ENCODE measurements around the gene MTF1. TPM values are rescaled to one million over a fixed set of nuclear protein-coding genes. Genes with fewer than 3 reads are reported as not detected.
"Not testable (repeated sequence)": the region's sequence is repeated elsewhere in the genome, so short reads cannot be mapped to it uniquely, and the experiment has no call there.

MTF1 gene
- 10.6 TPM for total RNA-seq

DNA sequence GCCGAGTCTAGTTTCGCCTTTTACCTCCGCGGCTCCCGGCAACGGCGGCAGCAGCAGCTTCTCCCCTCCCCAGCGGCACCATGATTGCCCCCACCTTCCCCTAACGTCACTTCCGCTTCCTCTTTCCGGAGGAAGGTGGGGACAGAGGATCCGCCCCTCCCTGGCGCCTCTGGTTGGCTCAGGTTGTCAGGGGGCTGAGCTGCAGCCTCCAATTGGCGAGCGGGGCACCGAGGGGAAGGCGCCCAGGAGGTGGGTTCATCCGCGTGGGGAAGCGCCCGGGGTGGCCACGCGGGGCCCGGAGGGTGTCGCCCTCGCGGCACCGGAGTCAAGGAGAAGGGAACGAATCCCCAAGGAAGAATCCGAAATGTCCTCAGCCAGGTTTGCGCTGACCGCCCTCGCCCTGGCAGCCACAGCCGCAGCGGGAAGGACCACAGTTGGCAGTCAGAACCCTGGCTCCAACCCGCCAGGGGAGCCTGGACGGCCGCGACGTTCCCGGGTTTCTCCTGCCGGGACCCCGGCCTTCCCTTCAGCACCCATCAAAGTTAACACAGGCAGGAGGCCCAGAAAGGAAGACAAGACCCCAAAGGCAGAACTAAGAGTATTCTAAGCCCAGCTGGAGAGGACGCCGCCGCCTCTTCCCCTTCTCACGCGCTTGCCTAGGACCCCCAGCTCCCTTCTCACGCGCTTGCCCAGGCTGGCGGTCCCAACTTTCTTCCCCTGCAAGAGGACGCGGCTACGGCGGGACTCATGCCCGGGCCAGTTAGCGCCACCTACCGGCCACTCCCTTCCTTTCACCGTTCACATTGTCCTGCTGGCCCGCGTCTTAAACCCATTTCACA, at the start of gene MTF1:
MTF1 (minus strand) TSS at position 86 of the 839 bp plus-strand sequence. CDS start 1,934 bp downstream, outside the sequence.
- Histone ChIP-seq H3K9me3 (no peaks in the 10 kb centered on the region), H3K4me1 (peaks cover 6 to 19% of the 10 kb centered on the region in 2 donors), H3K27ac (peak within 1 kb of the TSS; percentile 82 to 87), H3K27me3 (no peaks in the 10 kb centered on the region), H3K4me3 (peak within 1 kb of the TSS; percentile 68 to 80), H3K36me3 (peaks cover 31 to 36% of the 10 kb centered on the region in 2 donors)
- DNase-seq (ENCODE audit: low spot score in 2 of 2) = peak; percentile 92 to 98
- TF ChIP-seq, protein P1, sequence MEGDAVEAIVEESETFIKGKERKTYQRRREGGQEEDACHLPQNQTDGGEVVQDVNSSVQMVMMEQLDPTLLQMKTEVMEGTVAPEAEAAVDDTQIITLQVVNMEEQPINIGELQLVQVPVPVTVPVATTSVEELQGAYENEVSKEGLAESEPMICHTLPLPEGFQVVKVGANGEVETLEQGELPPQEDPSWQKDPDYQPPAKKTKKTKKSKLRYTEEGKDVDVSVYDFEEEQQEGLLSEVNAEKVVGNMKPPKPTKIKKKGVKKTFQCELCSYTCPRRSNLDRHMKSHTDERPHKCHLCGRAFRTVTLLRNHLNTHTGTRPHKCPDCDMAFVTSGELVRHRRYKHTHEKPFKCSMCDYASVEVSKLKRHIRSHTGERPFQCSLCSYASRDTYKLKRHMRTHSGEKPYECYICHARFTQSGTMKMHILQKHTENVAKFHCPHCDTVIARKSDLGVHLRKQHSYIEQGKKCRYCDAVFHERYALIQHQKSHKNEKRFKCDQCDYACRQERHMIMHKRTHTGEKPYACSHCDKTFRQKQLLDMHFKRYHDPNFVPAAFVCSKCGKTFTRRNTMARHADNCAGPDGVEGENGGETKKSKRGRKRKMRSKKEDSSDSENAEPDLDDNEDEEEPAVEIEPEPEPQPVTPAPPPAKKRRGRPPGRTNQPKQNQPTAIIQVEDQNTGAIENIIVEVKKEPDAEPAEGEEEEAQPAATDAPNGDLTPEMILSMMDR (IDR thresholded peaks at IDR 0.05) = peak; percentile 66 to 91 (median 81)
- intact Hi-C loops (cut with DNase I) = loop anchor here (1.0 to 2.0 kb wide), 5 partner anchors 51 to 263 kb away; partner anchors contain the start of genes UTP11 and YRDC

DNA sequence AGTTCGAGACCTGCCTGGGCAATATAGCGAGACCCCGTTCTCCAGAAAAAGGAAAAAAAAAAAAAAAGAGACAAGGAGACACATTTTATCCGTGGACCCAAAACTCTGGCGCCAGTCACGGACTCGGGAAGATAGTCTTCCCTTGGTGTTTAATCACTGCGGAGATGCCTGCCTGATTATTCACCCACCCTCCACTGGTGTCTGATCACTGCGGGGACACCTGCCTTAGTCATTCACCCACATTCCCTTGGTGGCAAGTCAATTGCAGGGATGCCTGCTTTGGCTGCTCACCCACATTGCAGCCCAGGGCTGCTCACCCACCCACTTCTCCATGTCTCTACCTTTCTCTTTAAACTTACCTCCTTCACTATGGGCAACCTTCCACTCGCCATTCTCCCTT, 49.1 kb upstream of the MTF1 start:
- H3K4me3 ChIP-seq; H3K27me3 ChIP-seq; DNase-seq (ENCODE audit: low spot score in 2 of 2); H3K9me3 ChIP-seq; H3K36me3 ChIP-seq; intact Hi-C loops (cut with DNase I): not testable (repeated sequence)
- H3K4me1 ChIP-seq = peaks cover 3 to 20% of the 10 kb centered on the region in 2 donors
- H3K27ac ChIP-seq = peak overlapping the region; percentile 1 to 39

DNA sequence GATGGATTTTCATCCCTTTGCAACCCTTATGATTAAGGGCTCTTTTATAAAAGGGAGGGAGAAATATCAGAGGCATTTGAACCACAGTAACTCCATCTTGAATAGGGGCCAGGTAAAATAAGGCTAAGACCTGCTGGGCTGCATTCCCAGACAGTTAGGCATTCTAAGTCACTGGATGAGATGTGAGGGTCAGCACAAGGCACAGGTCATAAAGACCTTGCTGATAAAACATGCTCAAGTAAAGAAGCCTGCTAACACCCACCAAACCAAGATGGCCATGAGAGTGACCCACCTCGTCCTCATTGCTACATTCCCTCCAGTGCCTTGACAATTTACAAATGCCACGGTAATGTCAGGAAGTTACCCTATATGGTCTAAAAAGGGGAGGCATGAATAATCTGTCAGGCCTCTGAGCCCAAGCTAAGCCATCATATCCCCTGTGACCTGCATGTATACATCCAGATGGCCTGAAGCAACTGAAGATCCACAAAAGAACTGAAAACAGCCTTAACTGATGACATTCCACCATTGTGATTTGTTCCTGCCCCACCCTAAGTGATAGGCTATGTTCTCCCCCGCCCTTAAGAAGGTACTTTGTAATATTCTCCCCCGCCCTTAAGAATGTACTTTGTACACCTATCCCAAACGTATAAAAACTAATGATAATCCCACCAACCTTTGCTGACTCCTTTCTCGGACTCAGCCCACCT, 48.2 kb upstream of the MTF1 start:
- H3K36me3 ChIP-seq; H3K4me3 ChIP-seq; H3K9me3 ChIP-seq; H3K27me3 ChIP-seq; intact Hi-C loops (cut with DNase I); DNase-seq (ENCODE audit: low spot score in 2 of 2): not testable (repeated sequence)
- H3K27ac ChIP-seq = peak overlapping the region; percentile 39 to 61
- H3K4me1 ChIP-seq = peaks cover 3 to 20% of the 10 kb centered on the region in 2 donors

DNA sequence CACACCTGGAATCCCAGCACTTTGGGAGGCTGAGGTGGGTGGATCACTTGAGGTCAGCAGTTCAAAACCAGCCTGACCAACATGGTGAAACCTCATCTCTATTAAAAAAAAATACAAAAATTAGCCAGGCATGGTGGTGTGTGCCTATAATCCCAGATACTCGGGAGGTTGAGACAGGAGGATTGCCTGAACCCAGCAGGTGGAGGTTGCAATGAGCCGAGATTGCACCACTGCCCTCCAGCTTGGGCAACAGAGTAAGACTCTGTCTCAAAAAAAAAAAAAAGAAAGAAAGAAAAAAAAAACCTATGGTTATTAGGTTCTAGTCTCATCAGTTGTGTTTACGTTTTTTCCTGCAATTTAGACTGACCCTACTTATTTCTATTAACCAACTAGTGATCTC, 47.2 kb upstream of the MTF1 start:
- Histone ChIP-seq H3K4me1 (peaks cover 3 to 20% of the 10 kb centered on the region in 2 donors), H3K27ac (peak overlapping the region; percentile 42 to 52)
- H3K27me3 ChIP-seq; H3K4me3 ChIP-seq; H3K9me3 ChIP-seq; DNase-seq (ENCODE audit: low spot score in 2 of 2); intact Hi-C loops (cut with DNase I); H3K36me3 ChIP-seq: not testable (repeated sequence)

DNA sequence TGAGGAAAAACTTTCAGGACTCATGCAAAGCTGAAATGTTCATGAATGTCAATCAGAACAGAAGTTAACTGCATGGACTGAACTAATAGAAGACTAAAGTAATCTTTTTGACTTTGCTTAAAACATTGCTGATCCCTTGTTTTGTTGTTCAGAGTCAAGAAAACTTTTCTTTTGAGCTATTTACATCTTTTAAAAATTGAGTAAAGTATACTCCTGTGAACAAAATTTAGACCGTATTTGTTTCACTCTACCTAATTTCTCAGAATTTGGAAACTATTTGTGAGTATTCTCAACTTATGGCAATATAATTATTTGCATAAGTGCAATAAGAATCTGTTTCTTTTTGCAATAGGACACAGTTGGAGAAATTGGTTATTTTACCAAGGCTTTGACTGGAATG, 46.3 kb upstream of the MTF1 start:
- intact Hi-C loops (cut with DNase I) = no loop called here
- peak overlapping the region; percentile 42 to 52 for H3K27ac ChIP-seq
- no peak overlapping the region for H3K4me3 ChIP-seq
- H3K36me3 ChIP-seq = peaks cover 0 to 8% of the 10 kb centered on the region in 2 donors
- peaks cover 3 to 20% of the 10 kb centered on the region in 2 donors for H3K4me1 ChIP-seq
- DNase-seq (ENCODE audit: low spot score in 2 of 2) = no peak
- no peaks in the 10 kb centered on the region for H3K27me3 ChIP-seq
- no peaks in the 10 kb centered on the region for H3K9me3 ChIP-seq
- TF ChIP-seq, protein P1 (IDR thresholded peaks at IDR 0.05) = no peak

DNA sequence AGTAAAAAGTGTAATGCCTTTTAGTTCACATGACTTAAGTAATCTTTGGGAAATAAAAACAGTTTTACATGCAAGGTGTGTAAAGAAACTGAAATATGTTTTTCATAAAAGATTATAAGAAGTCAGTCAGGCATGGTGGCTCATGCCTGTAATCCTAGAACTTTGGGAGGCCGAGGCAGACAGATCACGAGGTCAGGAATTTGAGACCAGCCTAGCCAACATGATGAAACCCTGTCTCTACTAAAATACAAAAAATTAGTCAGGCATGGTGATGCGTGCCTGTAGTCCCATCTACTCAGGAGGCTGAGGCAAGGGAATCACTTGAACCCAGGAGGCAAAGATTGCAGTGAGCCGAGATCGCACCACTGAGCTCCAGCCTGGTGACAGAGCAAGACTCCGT, 44.5 kb upstream of the MTF1 start:
- DNase-seq (ENCODE audit: low spot score in 2 of 2); H3K27me3 ChIP-seq; H3K36me3 ChIP-seq; H3K9me3 ChIP-seq; H3K4me3 ChIP-seq; intact Hi-C loops (cut with DNase I): not testable (repeated sequence)
- Histone ChIP-seq H3K4me1 (peaks cover 3 to 18% of the 10 kb centered on the region in 2 donors), H3K27ac (peak overlapping the region in 1 of 2 donors; percentile 4)

DNA sequence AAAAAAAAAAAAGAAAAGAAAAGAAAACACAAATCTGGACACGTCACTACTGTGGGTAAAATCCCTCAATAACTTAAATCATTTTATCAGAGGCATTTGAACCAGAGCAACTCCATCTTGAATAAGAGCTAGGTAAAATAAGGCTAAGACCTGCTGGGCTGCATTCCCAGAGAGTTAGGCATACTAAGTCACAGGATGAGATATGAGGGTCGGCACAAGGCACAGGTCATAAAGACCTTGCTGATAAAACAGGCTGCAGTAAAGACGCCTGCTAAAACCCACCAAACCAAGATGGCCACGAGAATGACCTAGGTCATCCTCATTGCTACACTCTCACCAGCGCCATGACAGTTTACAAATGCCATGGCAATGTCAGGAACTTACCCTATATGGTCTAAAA, 43.6 kb upstream of the MTF1 start:
- Histone ChIP-seq H3K27ac (peak overlapping the region in 1 of 2 donors; percentile 4), H3K4me1 (peaks cover 3 to 18% of the 10 kb centered on the region in 2 donors), H3K27me3 (no peaks in the 10 kb centered on the region), H3K4me3 (no peak overlapping the region), H3K9me3 (no peaks in the 10 kb centered on the region), H3K36me3 (peaks cover 0 to 8% of the 10 kb centered on the region in 2 donors)
- TF ChIP-seq, protein P1 (IDR thresholded peaks at IDR 0.05) = no peak
- intact Hi-C loops (cut with DNase I) = no loop called here
- no peak for DNase-seq (ENCODE audit: low spot score in 2 of 2)
